ENCODE measurements around the gene LAPTM4A. TPM values are rescaled to one million over a fixed set of nuclear protein-coding genes. Genes with fewer than 3 reads are reported as not detected.

Gene LAPTM4A
- total and polyA plus RNA-seq, 8 donors = 38.5 to 238 (median 92.4) TPM

GRCh38 chr2:20034821-20035220 is 16.6 kb downstream of the LAPTM4A start:
- no peak for DNase-seq
- 43 to 59% (median 49%) methylated on average over 2 of the region's 2 CpGs for WGBS, 5 donors
- peaks cover 0 to 2% (median 0%) of the 10 kb centered on the region in 4 donors for H3K9me3 ChIP-seq
- peaks cover 0 to 19% (median 11%) of the 10 kb centered on the region in 4 donors for H3K4me1 ChIP-seq
- H3K4me3 ChIP-seq = no peak overlapping the region
- TF ChIP-seq CTCF (IDR thresholded peaks at IDR 0.05) (no peak), POLR2A (IDR thresholded peaks at IDR 0.05) (no peak), EP300 (IDR thresholded peaks at IDR 0.05) (no peak), POLR2AphosphoS5 (IDR thresholded peaks at IDR 0.05) (no peak)
- intact Hi-C loops (cut with DNase I; ENCODE audit: low total_unique reads) = no loop called here
- peaks cover 71 to 100% (median 100%) of the 10 kb centered on the region in 4 donors for H3K36me3 ChIP-seq
- H3K27ac ChIP-seq = no peak overlapping the region
- H3K27me3 ChIP-seq = no peaks in the 10 kb centered on the region

GRCh38 chr2:20034218-20034617 is 17.2 kb downstream of the LAPTM4A start:
- Histone ChIP-seq H3K36me3 (peaks cover 70 to 100% (median 100%) of the 10 kb centered on the region in 4 donors), H3K27me3 (no peaks in the 10 kb centered on the region), H3K9me3 (peaks cover 0 to 5% (median 0%) of the 10 kb centered on the region in 4 donors), H3K4me1 (peaks cover 0 to 19% (median 11%) of the 10 kb centered on the region in 4 donors), H3K4me3 (no peak overlapping the region), H3K27ac (no peak overlapping the region)
- TF ChIP-seq POLR2A (IDR thresholded peaks at IDR 0.05) (no peak), CTCF (IDR thresholded peaks at IDR 0.05) (no peak), EP300 (IDR thresholded peaks at IDR 0.05) (no peak), POLR2AphosphoS5 (IDR thresholded peaks at IDR 0.05) (no peak)
- 59 to 73% (median 62%) methylated on average over 4 of the region's 4 CpGs for WGBS, 5 donors
- DNase-seq = no peak
- intact Hi-C loops (cut with DNase I; ENCODE audit: low total_unique reads) = no loop called here

GRCh38 chr2:20033322-20033721 is 18.1 kb downstream of the LAPTM4A start:
- peaks cover 0 to 13% (median 11%) of the 10 kb centered on the region in 4 donors for H3K4me1 ChIP-seq
- intact Hi-C loops (cut with DNase I; ENCODE audit: low total_unique reads) = no loop called here
- H3K9me3 ChIP-seq = peaks cover 0 to 5% (median 2%) of the 10 kb centered on the region in 4 donors
- no peak overlapping the region for H3K27ac ChIP-seq
- H3K36me3 ChIP-seq = peaks cover 65 to 100% (median 100%) of the 10 kb centered on the region in 4 donors
- DNase-seq = no peak
- no peak overlapping the region for H3K4me3 ChIP-seq
- WGBS, 5 donors = 82 to 90% (median 87%) methylated on average over 3 of the region's 3 CpGs
- TF ChIP-seq POLR2A (IDR thresholded peaks at IDR 0.05) (no peak), CTCF (IDR thresholded peaks at IDR 0.05) (no peak), EP300 (IDR thresholded peaks at IDR 0.05) (no peak), POLR2AphosphoS5 (IDR thresholded peaks at IDR 0.05) (no peak)
- no peaks in the 10 kb centered on the region for H3K27me3 ChIP-seq

- peaks cover 0 to 6% (median 2%) of the 10 kb centered on the region in 4 donors for H3K9me3 ChIP-seq
- TF ChIP-seq CTCF (IDR thresholded peaks at IDR 0.05) (no peak), POLR2A (IDR thresholded peaks at IDR 0.05) (no peak), POLR2AphosphoS5 (IDR thresholded peaks at IDR 0.05) (no peak), EP300 (IDR thresholded peaks at IDR 0.05) (no peak)
- no peak overlapping the region for H3K4me3 ChIP-seq
- 89 to 97% (median 94%) methylated on average over 6 of the region's 6 CpGs for WGBS, 5 donors
- intact Hi-C loops (cut with DNase I; ENCODE audit: low total_unique reads) = no loop called here
- H3K36me3 ChIP-seq = peaks cover 51 to 82% (median 79%) of the 10 kb centered on the region in 4 donors
- H3K27ac ChIP-seq = no peak overlapping the region
- no peaks in the 10 kb centered on the region for H3K27me3 ChIP-seq
- peaks cover 0 to 15% (median 5%) of the 10 kb centered on the region in 4 donors for H3K4me1 ChIP-seq
- no peak for DNase-seq
These were observed 21.2 kb downstream of the LAPTM4A start for GRCh38 chr2:20030224-20030623.

All from stomach (tissue), 9 donors.